ENCODE measurements around the gene LAMTOR1.

Gene LAMTOR1

DNA sequence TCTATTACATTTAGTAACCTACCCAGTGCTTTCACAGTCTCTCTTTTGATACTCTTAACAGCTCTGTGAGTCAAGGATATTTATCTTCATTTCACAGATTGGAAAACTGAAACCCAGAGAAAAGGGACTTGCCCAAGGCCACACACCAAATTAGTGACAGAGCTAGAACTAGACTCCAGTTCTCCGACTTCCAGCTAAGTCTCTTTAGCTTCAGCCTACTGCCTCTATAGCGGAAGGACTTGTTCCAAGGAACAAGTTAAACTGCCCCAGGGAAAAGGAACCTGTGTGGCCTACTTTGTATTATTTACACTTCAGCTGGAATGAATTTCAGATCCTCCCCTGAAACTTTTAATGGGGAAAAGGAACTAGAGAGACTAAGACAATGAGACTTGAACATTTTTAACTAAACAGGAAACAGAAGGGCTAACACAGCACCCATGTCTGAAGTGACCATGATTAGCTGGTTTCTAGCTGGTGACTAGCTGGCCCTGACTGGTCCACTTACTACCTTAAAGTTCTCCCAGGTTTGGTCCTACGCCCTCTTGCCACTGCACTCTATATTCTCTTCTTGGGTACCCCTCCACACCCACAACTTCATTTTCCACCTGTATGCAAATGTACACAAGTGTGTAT lies 21.2 kb downstream of the LAMTOR1 start:
- H3K9me3 ChIP-seq (ENCODE audit: insufficient read depth, low read length, severe bottlenecking), result no peaks in the 10 kb centered on the region
- H3K27me3 ChIP-seq (ENCODE audit: insufficient read depth, low read length, poor library complexity), result no peaks in the 10 kb centered on the region
- H3K4me3 ChIP-seq (ENCODE audit: low read depth in 1 of 2, low read length in 2 of 2), result no peak overlapping the region
- ATAC-seq (ENCODE audit: insufficient read depth, low read depth), result no peak
- TF ChIP-seq, protein P1, sequence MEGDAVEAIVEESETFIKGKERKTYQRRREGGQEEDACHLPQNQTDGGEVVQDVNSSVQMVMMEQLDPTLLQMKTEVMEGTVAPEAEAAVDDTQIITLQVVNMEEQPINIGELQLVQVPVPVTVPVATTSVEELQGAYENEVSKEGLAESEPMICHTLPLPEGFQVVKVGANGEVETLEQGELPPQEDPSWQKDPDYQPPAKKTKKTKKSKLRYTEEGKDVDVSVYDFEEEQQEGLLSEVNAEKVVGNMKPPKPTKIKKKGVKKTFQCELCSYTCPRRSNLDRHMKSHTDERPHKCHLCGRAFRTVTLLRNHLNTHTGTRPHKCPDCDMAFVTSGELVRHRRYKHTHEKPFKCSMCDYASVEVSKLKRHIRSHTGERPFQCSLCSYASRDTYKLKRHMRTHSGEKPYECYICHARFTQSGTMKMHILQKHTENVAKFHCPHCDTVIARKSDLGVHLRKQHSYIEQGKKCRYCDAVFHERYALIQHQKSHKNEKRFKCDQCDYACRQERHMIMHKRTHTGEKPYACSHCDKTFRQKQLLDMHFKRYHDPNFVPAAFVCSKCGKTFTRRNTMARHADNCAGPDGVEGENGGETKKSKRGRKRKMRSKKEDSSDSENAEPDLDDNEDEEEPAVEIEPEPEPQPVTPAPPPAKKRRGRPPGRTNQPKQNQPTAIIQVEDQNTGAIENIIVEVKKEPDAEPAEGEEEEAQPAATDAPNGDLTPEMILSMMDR (IDR thresholded peaks at IDR 0.05; ENCODE audit: borderline replicate concordance, extremely low read depth, low read length, poor library complexity, severe bottlenecking), result no peak
- TF ChIP-seq EZH2 (IDR thresholded peaks at IDR 0.05; ENCODE audit: borderline replicate concordance, low read depth, low read length, severe bottlenecking), result no peak
- peaks cover 18% of the 10 kb centered on the region for H4K20me1 ChIP-seq (ENCODE audit: insufficient read depth, low read length)
- H2AFZ ChIP-seq (ENCODE audit: low read depth, low read length), result 0 out of 2 replicates have a peak overlapping the region, but pooled peaks have one; percentile 73
- peaks cover 14% of the 10 kb centered on the region for H3K36me3 ChIP-seq (ENCODE audit: insufficient read depth, low read length)
- H3K27ac ChIP-seq (ENCODE audit: low read length), result peak overlapping the region; percentile 79; the same call in 1 of the 2 replicates
- no peak overlapping the region for H3K9ac ChIP-seq (ENCODE audit: low read depth, low read length)
- DNase-seq, result no peak
- H3K79me2 ChIP-seq (ENCODE audit: insufficient read depth, low read length), result peaks cover 33% of the 10 kb centered on the region
- H3K4me2 ChIP-seq (ENCODE audit: insufficient read depth, low read length), result peak overlapping the region; percentile 75
- H3K4me1 ChIP-seq (ENCODE audit: insufficient read depth, low read length), result peaks cover 36% of the 10 kb centered on the region

DNA sequence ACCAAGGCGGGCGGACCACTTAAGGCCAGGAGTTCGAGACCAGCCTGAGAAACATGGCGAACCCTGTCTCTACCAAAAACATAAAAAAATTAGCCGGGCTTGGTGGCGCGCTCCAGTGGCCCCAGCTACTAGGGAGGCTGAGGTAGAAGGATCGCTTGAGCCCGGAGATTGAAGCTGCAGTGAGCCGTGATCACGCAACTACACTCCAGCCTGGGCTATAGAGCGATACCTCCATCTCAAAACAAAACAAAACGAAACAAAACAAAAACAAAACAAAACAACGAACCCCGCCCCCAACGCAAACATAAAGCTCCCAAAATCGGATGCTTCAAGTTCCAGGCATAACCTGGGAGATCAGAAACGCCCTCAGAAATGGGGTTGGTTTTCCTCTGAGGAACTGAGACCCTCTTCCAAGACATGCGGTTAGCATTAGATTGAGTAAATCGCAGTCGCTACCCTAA lies 21.9 kb downstream of the LAMTOR1 start:
- peak overlapping the region; percentile 79 for H3K27ac ChIP-seq (ENCODE audit: low read length)
- H4K20me1 ChIP-seq (ENCODE audit: insufficient read depth, low read length), result peaks cover 18% of the 10 kb centered on the region

GRCh38 chr11:72080326-72081183 lies 22.5 kb downstream of the LAMTOR1 start, which contains the start of the genes LRRC51 and NUMA1:
TSS of gene LRRC51 (plus strand) at chr11:72080850. CDS start at chr11:72089084, 8,234 bp downstream.
TSS of gene NUMA1 (minus strand) at chr11:72080542. CDS start at chr11:72035943, 44,599 bp downstream.
- peak within 1 kb of the TSS; percentile 81 for H3K9ac ChIP-seq (ENCODE audit: low read depth, low read length)
- peaks cover 47% of the 10 kb centered on the region for H3K79me2 ChIP-seq (ENCODE audit: insufficient read depth, low read length)
- peak within 1 kb of the TSS; percentile 92 for H3K27ac ChIP-seq (ENCODE audit: low read length)
- H3K4me1 ChIP-seq (ENCODE audit: insufficient read depth, low read length), result peaks cover 36% of the 10 kb centered on the region
- H3K9me3 ChIP-seq (ENCODE audit: insufficient read depth, low read length, severe bottlenecking), result no peaks in the 10 kb centered on the region
- peaks cover 23% of the 10 kb centered on the region for H4K20me1 ChIP-seq (ENCODE audit: insufficient read depth, low read length)
- peaks cover 12% of the 10 kb centered on the region for H3K36me3 ChIP-seq (ENCODE audit: insufficient read depth, low read length)
- H3K4me3 ChIP-seq (ENCODE audit: low read depth in 1 of 2, low read length in 2 of 2), result peak within 1 kb of the TSS; percentile 86 to 96
- no peaks in the 10 kb centered on the region for H3K27me3 ChIP-seq (ENCODE audit: insufficient read depth, low read length, poor library complexity)
- DNase-seq, result peak; percentile 100
- TF ChIP-seq, protein P1 (IDR thresholded peaks at IDR 0.05; ENCODE audit: borderline replicate concordance, extremely low read depth, low read length, poor library complexity, severe bottlenecking), result no peak
- TF ChIP-seq EZH2 (IDR thresholded peaks at IDR 0.05; ENCODE audit: borderline replicate concordance, low read depth, low read length, severe bottlenecking), result no peak
- ATAC-seq (ENCODE audit: insufficient read depth, low read depth), result peak; percentile 95
- peak within 1 kb of the TSS; percentile 81 for H2AFZ ChIP-seq (ENCODE audit: low read depth, low read length)
- peak within 1 kb of the TSS; percentile 95 for H3K4me2 ChIP-seq (ENCODE audit: insufficient read depth, low read length)

More for the DNA sequence above, 21.9 kb downstream of the LAMTOR1 start:
- ATAC-seq (ENCODE audit: insufficient read depth, low read depth) (no peak), DNase-seq (no peak)
- no peaks in the 10 kb centered on the region for H3K27me3 ChIP-seq (ENCODE audit: insufficient read depth, low read length, poor library complexity)
- TF ChIP-seq EZH2 (IDR thresholded peaks at IDR 0.05; ENCODE audit: borderline replicate concordance, low read depth, low read length, severe bottlenecking), result no peak
- TF ChIP-seq, protein P1 (IDR thresholded peaks at IDR 0.05; ENCODE audit: borderline replicate concordance, extremely low read depth, low read length, poor library complexity, severe bottlenecking), result no peak
- H3K36me3 ChIP-seq (ENCODE audit: insufficient read depth, low read length), result peaks cover 13% of the 10 kb centered on the region
- H3K4me1 ChIP-seq (ENCODE audit: insufficient read depth, low read length), result peaks cover 36% of the 10 kb centered on the region
- H3K9ac ChIP-seq (ENCODE audit: low read depth, low read length), result peak overlapping the region; percentile 58
- peak overlapping the region; percentile 73 for H2AFZ ChIP-seq (ENCODE audit: low read depth, low read length)
- H3K9me3 ChIP-seq (ENCODE audit: insufficient read depth, low read length, severe bottlenecking), result no peaks in the 10 kb centered on the region
- peak overlapping the region; percentile 19 to 61; a peak in 3 of 4 replicates for H3K4me3 ChIP-seq (ENCODE audit: low read depth in 1 of 2, low read length in 2 of 2)
- H3K79me2 ChIP-seq (ENCODE audit: insufficient read depth, low read length), result peaks cover 41% of the 10 kb centered on the region
- H3K4me2 ChIP-seq (ENCODE audit: insufficient read depth, low read length), result peak overlapping the region; percentile 75
